Measurements from ENCODE around the gene DNAJB11.

- TF ChIP-seq POLR2AphosphoS5 (IDR thresholded peaks at IDR 0.05) (no peak), CTCF (IDR thresholded peaks at IDR 0.05) (no peak), POLR2A (IDR thresholded peaks at IDR 0.05) (no peak), EP300 (IDR thresholded peaks at IDR 0.05) (no peak)
Measured at GRCh38 chr3:186580785-186581184, 10.3 kb downstream of the DNAJB11 start.
